GM18861 (cell line): Measurements from ENCODE around the gene JAM3.

Source experiments
- ATAC-seq: cut with Tn5 transposase; IDR thresholded peaks from one replicate; pipeline ENCODE4 v1.9.1; 2021; ENCODE audit not compliant: unreplicated experiment

Gene JAM3

DNA sequence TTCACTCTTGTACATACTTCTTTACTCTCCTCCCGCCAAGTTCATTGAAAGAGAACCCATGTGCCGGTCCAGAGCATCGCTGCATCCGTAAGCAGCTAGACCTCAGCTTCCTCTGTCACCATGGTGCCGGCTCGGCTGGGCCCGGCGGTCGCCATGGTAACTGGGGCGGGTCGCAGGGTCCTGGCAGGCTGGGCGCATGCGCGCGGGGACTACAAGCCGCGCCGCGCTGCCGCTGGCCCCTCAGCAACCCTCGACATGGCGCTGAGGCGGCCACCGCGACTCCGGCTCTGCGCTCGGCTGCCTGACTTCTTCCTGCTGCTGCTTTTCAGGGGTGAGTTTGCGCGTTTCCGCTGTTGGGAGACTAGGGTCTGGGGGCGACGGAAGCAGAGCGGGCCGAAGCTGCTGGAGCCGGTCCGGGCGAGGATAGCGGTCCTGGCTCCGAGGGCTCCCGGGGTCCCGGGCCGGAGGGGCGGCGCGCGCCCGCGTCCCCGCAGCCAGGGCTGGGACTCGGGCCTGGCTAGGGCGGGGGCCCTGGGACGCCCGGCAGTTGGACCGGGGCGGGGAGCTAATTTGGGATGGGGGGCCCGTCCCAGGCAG, at the start of gene JAM3:
TSS of gene JAM3 (plus strand) at position 244 of the 597 bp plus-strand sequence. CDS start at position 256, 12 bp downstream.
- peak; percentile 72 for ATAC-seq

DNA sequence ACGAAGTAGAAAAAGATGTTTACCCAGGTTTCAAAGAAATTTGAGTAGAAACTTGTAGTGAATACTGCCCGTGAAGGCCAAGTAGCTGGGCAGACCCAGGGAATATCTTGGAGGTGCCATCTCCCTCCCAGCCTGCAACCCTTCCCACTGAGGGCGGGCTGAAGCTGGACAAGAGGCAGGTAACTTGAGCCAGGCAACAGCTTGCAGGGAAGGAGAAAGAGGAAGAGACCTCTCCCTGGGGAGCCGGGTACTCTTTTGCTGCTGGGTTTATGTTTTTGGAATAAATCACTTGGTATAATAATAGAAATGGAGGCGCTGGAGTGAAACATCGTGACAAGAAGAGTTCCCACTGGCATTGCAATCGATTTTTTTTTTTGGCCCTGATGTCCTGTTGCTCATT, 49.4 kb upstream of the JAM3 start:
- ATAC-seq = no peak

DNA sequence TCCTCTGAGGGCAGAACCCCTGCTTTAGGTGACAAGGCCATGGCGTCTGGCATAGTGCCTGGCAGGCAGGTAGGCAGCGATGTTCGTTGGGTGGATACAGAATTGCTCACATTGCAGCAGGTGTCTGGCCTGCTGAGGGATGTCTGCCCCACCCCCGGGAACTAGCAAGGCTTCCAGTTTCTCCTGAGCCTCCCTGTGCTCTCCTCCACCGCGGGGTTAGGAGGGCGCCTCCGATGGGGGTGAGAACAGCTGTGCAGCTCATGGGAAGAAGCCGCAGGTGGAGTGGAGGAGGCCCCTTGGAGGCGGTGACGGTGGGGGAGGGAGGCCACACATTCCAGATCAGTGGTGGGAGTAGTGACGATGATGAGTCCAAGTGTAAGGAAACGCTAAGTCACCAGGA, 48.3 kb upstream of the JAM3 start:
- ATAC-seq = no peak

DNA sequence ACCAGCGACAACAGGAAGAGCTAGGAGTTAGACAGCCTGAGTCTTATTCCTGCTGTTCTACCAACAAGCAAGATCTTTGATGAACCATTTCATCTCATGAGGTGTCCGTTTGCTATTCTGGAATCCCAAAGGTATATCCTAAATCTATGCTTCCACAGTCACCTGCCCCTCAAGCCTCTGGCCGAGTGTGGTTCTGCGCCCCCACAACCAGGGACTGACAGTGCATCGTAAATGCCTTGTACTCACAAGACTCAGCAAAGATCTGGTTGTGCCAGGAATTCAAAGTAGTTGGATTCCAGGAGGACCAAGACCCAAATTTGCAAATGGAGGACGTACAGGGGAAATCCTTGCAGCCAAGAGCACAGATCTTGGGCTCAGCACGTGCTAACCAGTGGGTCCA, 47.5 kb upstream of the JAM3 start:
- ATAC-seq = no peak

DNA sequence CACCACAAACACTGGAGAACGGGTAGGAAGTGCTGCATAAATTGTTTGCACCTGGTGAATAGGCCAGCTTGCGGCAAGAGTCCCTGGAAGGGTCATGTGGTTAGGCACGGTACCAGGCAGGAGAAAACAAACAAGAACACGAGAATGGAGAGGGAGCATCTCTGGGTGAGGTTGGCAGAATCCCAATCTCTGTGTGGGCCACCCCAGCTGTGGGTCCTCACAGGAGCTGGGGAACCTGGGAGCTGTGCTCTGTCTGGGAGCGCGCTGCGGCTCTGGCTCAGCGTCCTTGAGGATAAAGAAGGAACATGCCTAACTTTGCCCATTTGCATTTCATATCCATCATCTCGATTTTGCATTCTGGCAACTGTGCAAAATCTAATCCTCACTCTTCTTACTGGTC, 46.1 kb upstream of the JAM3 start:
- ATAC-seq = no peak

DNA sequence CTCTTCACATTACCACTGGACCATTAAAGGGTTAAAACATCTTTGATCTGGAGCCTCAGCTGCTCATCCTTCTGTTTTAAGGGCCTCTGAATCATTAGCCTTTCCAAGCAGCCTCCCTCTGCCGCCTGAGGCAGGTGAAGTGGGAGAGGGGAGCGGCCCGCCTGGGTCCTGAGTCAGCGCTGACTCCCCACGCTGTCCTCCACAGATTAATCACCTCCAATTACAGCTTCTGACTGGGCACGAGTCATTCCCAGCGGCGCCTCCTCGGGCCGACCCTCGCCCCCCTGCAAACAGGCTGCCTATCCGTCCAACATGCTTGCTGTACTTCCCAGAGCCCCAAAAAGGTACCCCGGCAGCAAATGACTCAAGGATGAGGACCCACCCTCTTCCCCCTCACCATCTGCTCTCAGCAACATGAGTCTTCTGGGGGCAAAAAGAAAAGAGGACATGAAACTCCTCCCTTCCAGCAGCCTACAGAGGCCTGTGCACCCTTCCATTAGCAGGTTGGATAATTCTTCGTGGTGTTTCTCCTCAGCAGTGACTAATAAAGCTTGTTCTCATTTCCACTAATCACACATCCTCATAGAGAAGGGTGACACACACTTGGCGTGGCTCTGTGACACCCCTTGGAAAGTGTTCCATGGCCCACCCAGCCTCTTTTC, 44.3 kb upstream of the JAM3 start:
- no peak for ATAC-seq

DNA sequence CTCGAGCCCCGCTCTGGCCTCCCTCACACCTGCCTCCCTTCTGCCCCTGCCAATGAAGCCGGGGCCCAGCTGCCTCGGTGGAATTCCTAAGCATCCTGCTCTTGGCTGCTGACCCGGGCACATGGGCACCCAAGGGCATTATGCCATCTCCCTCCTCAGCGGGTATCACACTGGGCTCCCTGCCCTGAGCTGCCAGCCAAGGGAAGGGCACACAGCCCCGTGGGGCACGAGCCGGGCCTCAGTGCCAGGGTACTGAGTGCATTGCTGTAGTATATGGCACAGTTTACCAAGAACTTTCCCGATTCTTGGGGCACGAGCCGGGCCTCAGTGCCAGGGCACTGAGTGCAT, 43.8 kb upstream of the JAM3 start:
- ATAC-seq = no peak

DNA sequence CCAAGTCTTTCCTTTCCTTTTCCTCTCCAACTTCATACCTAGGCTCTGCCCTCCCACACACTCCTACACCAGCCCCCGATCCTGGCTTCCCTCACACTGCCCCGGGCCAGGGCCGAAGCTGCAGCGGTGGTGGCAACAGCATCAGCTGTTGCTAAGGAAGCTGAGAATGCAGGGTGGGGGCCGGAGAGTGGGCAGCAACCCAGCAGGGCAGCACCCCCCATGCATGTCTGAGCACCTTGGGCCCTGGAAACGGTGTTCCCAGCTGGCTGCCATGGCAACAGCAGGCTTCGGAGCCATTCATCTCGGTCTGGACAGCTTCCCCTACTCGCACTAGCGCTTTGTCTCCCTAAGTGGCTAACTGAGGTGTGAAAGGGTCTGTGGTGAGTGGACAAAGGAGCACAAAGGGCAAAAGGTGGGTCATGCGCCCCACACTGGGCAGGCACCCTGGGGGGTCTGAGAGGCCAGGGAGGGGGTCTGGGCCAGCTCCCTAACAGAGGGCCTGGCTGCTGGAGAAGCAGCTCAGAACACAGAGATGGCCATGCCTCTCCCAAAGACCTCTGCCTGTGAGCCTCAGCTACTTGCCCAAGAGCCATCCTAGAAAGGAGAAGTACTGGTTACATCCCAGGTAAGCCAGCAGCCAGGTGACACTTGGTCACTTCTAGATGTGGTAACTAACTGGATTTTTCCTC, 42.1 kb upstream of the JAM3 start:
- no peak for ATAC-seq

DNA sequence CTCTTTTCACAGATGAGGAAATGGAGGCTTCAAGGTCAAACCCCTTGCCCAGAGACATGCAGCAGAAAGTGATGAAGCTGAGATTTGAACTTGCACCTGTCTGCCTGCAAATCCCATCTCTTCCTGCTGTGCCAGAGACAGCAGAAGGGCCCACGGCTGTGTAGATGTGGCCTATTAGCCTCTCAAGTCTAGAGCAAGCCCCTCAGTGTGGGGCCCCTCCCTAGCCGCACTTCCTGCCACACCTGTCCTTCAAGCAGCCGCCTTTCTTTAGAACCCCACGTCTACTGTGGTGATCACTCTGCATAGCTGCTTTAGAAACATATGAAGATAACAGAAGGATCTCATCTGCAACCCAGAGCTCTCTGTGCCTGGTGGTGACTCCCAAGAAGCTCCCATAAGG, 41.2 kb upstream of the JAM3 start:
- no peak for ATAC-seq

DNA sequence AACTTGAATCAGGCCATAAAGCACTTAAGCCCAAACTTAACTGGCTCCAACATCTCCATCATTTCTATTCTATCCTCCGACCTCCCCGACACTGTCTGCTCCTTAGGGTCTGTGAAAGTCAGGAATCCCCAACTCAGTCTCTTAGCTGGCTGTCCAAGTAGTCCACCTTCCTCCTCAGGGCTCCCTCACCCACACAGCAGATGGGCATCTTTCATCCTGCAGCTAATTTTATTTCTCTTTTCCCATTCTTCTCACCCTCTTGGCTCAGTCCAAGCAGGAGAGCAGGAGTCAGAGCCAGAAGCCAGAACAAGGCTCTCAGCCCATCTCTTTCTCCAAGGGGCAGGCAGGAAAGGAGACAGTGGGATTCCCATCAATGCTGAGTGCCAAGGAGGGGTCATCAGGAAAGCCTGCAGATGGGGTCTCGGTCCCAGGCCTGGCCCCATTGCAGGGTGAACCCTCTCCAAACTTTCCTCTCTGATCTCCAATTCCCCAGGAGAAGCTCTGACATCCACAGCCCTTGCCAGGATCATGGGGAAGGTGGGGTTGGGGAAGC, 40.4 kb upstream of the JAM3 start:
- ATAC-seq = no peak

DNA sequence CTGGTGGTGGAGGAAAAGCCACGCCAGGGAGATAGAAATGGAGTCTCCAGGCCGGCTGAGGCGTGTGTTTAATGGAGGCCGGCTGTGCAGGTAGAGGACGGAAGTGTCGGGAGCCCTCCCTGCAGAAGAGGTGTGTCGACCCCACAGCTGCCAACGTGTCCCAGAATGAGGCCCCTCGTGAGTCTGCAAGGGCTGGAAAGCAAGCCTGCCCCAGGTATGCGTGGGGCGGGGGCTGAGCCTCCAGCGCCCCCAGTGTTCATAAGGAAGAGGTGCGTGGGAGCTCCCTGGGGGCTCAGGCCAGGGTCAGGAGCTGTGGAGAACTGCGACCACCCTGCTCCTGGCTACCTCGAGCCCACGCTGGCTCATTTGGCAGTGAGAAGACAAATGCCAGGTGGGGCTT, 38.0 kb upstream of the JAM3 start:
- no peak for ATAC-seq

DNA sequence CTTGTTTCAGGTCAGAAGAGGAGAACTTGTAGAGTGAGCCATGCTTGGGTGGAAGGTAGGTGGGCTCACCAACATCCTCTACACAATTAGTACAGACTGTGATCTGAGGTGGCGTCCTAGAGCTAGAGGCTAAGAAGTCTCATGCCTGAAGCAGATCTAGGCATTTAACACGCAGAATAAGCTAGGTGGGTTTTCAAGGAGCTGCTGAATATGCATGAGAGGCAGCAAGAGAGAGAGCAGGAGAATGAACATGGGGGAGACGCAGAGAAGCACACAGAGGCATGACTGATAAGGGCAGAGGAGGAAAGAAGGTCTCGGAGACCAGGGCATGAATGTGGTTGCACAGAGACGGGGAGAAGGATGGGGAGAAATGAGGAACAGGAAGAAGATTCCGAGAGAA, 36.8 kb upstream of the JAM3 start:
- no peak for ATAC-seq

DNA sequence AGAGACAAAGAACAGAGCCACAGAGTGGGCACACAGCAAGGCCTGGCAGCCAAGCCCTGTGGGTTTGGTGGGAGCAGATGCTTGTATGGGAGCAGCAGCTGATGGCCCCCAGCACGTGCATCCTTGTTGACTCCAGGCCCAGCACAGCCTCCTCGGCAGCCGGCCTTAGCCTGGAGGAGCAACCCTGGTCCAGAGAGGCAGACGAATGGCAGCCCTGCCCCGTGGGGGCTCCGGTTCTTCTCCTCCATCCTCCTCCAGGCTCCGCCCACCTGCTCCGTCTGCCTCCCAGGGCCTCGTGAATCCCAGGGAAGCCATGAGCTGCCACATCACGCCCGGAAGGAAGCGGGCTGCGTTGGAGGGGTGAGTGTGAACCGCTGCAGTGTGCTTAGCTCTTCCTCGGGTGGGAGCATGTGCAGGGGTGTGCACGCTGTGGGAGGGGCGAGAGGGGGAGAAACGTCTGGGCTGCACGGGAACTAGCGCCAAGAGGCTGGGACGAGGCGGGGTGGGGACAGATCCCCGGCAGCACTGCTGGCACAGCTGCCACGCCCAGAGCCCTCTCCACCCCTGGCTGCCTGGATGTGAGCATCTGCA, 36.3 kb upstream of the JAM3 start:
- ATAC-seq = no peak

DNA sequence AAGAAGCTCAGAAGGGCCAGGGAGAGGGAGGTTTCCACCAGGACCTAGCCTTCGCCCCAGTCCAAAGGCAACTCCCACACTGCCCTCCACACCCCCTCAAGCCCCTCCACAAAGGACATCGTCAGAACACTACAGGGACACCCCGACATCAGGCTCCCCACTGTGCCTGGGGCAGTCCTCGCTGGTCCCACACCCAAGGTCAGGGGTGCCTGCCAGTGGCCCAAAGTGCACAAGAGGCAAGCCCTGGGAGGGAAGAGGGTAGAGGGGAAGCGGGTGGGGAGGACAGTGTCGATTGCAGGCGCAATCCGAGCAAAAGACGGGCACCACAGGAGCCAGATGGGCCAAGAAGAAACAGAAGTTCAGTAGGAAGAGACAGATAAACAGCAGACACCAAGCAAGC, 35.6 kb upstream of the JAM3 start:
- ATAC-seq = no peak

DNA sequence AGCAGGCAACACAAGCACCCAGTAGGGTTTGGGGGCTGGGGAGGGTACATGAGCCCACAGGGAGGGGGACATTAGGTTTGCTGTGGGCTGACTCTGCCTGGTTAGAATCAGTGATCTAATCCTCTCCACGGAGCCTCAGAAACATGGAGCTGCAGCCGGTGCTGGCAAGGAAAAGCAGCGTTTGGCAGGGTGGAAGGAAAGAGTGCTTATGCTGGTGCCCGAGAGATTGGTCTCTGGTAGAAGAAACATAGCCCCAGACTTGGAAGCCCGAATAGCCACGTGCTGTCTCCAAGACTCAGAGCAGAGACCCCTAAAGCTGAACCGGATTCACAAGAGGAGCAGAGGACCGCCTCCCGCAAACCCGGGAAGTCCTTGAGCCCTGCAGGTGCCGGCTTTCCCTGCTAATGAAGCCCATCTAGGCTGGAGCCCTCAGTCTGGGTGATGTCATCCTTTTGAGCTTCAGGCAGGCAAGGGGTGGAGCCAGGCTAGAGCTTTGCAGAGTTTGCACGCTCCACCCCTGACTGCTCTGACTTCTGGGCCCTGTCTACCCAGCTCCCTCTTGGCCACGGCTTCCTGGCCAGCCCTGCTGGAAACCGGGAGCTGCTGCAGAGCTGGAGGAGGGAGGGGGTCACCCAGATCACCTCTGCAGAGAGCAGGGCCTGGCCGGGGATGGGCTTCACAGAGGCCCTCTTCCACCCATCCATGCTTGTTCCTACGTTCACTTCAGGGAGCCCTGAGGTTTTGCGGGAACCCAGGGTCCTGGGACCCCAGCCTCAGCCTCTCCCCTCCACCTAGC, 35.0 kb upstream of the JAM3 start:
- peak; percentile 75 for ATAC-seq

DNA sequence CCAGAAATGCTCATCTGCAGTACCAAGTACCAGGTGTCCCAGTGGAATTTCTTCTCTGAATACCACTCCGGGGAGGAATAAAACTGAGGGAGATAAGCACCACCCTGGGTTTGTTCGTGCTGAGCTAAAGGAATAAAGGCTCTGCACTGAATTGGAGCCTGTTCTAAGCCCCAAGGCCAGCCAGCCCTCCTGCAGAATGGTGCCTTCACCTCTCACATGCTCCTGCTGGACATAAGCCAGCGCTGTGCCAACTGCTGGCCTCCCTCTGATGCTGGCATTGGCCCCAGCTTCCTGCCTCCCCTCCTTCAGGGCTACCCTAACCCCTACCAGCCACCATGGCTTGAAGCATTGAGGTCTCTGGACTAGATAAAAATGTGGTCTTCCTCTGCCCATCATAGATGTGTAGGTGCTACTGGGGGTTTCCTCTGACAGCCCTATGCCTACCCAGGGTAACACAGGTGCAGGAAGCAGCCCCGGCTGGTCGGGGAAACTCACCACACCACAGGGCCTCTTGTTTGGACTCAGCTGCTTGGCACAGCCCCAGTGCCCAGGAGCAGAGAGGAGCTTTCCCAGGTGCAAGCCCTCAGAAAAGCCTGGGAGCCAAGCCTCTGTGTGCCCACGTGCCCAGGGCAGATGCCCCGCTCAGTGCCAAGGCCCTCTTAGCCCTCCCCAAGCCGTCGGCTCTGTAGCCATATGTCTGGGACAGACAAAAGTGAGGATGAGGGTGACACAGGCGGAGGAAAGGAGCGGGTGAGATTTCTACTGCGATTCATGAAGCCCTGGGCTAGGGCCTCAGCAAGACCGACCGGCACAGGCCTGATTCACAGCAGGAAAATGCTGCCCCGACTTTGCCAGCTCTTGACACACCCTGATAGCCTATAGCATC, 34.1 kb upstream of the JAM3 start:
- no peak for ATAC-seq

DNA sequence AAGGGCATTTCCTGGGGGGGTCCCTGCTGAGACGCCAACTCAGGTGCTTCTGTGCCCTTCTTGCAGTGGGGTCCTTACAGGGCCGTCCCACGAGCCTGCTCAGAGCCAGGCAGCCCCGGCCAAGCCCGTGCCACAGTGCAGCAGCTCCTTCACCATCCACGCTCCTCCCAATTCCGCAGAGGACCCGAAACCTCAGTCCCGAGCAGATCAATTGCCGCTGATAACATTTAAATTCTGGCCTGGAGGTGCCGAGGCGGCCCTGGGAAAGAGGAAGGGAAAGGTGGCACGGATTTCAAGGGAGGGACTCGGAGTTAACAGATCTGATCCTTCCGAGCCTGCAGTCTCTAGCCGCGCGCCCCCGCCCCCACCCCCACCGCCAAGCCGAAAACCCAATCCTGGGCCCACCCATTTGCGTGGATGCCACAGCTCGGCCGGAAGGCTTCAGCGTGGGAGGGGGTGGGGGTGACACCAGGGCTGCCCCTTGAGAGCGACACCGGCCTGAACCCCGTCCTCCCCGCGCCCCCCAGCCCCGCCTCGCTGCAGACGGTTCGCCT, 32.3 kb upstream of the JAM3 start:
- no peak for ATAC-seq

DNA sequence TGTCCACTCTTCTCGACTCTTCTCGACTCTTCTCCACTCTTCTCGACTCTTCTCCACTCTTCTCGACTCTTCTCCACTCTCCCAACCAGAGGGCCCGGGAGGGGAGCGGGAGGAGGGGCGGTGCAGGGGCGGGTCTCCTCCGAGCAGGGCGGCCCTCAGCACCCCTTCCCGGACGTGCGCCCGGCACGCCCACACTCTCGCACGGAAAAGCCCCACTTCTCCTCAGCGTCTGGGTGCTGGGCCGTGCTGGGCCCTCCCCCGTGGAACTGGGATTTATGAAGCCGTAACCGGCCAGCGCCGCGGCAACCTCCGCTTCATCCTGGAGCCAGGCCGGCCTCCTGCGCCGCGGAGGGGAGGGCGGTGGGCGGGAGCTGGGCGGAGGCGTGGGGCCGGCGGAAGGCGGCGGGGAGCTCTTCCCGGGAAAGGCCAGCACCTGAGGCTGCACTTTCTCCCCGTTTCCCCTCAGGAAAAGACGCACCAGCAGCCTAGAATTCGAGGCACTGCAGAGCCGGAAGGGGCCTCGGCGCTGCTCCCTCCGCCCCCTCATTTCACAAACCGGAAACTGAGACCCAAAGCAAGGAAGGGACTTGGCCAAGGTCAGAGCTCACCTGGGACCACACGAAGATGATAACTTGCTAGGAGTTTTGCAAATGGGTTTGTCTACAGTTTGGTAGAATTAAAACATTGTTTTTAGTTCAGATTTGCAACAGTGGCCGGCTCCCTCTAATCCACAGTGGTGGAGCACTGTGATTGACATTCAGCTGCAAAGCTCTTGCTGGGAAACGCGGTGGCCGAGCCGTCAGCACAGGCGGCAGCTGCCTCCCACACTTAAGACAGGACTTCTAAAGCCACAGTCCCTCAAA, 31.6 kb upstream of the JAM3 start:
- no peak for ATAC-seq

DNA sequence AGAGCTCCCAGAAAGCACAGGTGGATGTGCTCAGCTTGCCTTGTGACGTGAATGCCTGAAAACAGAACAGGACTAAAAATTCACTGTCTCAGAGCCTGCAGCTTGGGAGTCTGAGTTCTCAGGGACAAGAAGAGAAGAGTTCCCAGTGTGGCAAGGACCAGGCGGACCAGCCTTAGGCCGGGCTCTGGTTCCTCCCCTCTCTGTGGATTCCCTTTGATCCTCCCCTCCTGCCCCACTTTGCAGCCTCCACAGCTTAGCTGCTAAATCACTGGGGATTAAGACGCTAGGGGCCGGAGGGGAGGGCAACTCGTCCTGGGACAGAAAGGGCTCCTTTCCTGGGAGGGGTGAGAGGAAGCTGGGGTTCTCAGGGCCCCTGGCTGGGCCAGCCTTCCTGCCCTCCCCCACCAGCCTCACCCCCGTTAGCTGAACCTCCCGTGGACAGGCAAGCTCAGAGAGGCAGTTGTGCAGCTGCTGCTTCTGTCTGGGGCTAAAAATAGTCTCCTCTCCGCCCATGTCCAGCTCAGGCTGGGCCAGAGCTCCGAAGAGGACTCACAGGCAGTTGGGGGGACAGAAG, 29.9 kb upstream of the JAM3 start:
- no peak for ATAC-seq
